ENCODE results near the gene DNTTIP2.
"Not testable (repeated sequence)": the region's sequence is repeated elsewhere in the genome, so short reads cannot be mapped to it uniquely, and the experiment has no call there.

Gene DNTTIP2

DNA sequence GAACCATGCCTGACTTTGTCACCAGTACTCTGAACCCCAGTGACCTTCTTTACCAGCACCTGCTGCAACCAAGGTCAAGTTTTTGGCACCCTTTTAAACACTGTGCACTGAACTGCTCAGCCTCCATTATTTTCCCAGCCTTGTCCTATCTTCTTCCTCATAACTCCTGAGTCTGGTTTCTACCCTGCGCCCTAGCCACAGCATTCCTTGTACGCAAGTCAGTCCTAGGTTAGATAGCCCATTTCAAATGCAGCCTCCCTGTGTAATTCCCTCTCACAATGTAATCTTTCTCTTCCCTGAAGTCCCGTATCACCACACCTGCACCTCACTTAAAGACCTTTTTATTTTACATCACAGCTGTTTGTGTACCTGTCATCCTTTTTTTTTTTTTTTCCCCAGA is 37.2 kb downstream of the DNTTIP2 start:
- CTCF ChIA-PET: interaction anchor here (5.4 kb wide), 1 partner anchor 212 kb away, joined by 61 read pairs; no protein-coding TSS in a partner anchor
- DNase-seq (ENCODE audit: extremely low spot score): no peak
- POLR2A ChIA-PET: no interaction called here
- no peak for TF ChIP-seq FOXM1 (IDR thresholded peaks at IDR 0.05; ENCODE audit: borderline replicate concordance)
- no peak for TF ChIP-seq FOXA1 (IDR thresholded peaks at IDR 0.05)
- TF ChIP-seq SUZ12 (IDR thresholded peaks at IDR 0.05): no peak
- TF ChIP-seq, protein P1, sequence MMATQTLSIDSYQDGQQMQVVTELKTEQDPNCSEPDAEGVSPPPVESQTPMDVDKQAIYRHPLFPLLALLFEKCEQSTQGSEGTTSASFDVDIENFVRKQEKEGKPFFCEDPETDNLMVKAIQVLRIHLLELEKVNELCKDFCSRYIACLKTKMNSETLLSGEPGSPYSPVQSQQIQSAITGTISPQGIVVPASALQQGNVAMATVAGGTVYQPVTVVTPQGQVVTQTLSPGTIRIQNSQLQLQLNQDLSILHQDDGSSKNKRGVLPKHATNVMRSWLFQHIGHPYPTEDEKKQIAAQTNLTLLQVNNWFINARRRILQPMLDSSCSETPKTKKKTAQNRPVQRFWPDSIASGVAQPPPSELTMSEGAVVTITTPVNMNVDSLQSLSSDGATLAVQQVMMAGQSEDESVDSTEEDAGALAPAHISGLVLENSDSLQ (IDR thresholded peaks at IDR 0.05): no peak
- no peak for TF ChIP-seq CTBP1 (IDR thresholded peaks at IDR 0.05; ENCODE audit: borderline replicate concordance)
- no peak for TF ChIP-seq L3MBTL2 (conservative IDR thresholded peaks at IDR 0.05)

DNA sequence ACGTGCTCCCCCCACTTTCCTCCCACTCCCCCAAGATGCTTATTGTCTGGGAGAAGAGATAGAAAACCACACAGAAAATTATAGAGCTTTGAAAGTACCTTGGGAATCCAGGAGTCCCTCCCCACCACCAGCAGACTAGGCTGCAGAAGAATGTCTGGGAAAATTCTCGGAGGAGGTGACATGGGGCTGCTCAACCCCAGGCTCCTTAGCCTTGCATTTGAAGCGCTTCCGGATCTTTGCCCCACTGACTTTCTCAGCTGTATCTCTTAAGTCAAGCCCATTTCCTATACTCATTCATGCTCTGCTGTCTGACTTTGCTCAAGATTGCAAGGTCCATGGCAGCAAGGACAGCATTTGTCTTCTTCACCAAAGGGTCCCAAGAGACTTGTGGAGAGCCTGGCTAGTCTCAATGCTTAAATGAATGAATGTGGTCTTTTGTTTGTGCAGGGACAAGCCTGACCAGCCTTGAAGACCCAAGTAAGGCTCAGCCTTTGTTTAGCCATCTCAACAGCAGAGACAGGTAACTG is 38.0 kb downstream of the DNTTIP2 start:
- no peak for DNase-seq (ENCODE audit: extremely low spot score)
- no peak for TF ChIP-seq LEF1 (IDR thresholded peaks at IDR 0.05; ENCODE audit: borderline replicate concordance)
- TF ChIP-seq HDGF (IDR thresholded peaks at IDR 0.05; ENCODE audit: borderline replicate concordance): no peak
- TF ChIP-seq BHLHE40 (IDR thresholded peaks at IDR 0.05; ENCODE audit: borderline replicate concordance): no peak
- no peak for TF ChIP-seq TARDBP (IDR thresholded peaks at IDR 0.05)
- TF ChIP-seq ZNF384 (IDR thresholded peaks at IDR 0.05): no peak
- no peak for TF ChIP-seq FOXA1 (IDR thresholded peaks at IDR 0.05)
- TF ChIP-seq ARNT (IDR thresholded peaks at IDR 0.05): no peak
- TF ChIP-seq ELF4 (IDR thresholded peaks at IDR 0.05): no peak
- no peak for TF ChIP-seq NFRKB (IDR thresholded peaks at IDR 0.05)
- ChIA-PET CTCF (no interaction called here), POLR2A (no interaction called here)

DNA sequence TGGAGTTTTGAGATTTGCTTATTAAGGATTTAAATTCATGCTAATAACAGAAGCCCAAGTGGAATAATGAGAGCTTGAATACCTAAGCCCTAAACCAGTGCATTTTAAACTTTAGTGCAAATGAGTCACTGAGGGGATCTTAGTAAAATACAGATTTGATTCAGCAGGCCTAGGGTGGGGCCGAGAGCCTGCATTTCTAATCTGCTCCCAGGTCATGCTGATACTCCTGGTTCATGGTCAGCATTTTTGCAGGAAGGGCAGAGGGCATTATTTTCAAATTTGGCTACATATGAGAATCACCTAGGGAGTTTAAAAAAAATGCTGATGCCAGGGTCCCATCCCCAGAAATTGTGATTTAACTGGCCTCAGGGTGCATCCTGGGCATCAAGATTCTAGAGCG is 39.3 kb downstream of the DNTTIP2 start:
- no peak for DNase-seq (ENCODE audit: extremely low spot score)
- POLR2A ChIA-PET: no interaction called here
- CTCF ChIA-PET: interaction anchor here (1.5 kb wide), 1 partner anchor 211 kb away, joined by 4 read pairs; no protein-coding TSS in a partner anchor
- TF ChIP-seq BHLHE40 (IDR thresholded peaks at IDR 0.05; ENCODE audit: borderline replicate concordance) (no peak), FOXA1 (IDR thresholded peaks at IDR 0.05) (no peak), L3MBTL2 (conservative IDR thresholded peaks at IDR 0.05) (no peak), FOXM1 (IDR thresholded peaks at IDR 0.05; ENCODE audit: borderline replicate concordance) (no peak), SP1 (IDR thresholded peaks at IDR 0.05) (no peak), ZNF384 (IDR thresholded peaks at IDR 0.05) (no peak), FOXK2 (IDR thresholded peaks at IDR 0.05) (no peak), ARNT (IDR thresholded peaks at IDR 0.05) (no peak)

DNA sequence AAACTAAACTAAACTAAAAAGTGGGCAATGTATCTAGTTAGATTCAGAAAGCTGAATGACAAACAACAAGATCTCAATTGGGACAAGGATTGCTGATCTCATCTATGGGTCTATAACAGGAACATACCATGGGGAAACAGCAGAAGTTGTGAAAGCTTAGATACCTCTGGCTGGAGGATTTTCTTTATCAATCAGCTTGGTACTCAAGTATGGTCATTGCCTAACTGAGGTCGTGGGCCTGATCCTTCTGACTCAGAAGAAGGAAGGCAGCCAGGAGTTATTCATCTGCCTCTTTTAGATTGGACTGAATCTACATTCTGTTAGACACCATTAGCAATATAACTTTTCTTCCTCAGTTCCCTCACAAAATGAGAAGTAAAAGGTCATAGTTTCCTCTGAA is 39.7 kb downstream of the DNTTIP2 start:
- TF ChIP-seq ELF4 (IDR thresholded peaks at IDR 0.05) (no peak), NFRKB (IDR thresholded peaks at IDR 0.05) (no peak)
- no peak for DNase-seq (ENCODE audit: extremely low spot score)
- POLR2A ChIA-PET: no interaction called here
- CTCF ChIA-PET: interaction anchor here (1.5 kb wide), 1 partner anchor 210 kb away, joined by 4 read pairs; no protein-coding TSS in a partner anchor

DNA sequence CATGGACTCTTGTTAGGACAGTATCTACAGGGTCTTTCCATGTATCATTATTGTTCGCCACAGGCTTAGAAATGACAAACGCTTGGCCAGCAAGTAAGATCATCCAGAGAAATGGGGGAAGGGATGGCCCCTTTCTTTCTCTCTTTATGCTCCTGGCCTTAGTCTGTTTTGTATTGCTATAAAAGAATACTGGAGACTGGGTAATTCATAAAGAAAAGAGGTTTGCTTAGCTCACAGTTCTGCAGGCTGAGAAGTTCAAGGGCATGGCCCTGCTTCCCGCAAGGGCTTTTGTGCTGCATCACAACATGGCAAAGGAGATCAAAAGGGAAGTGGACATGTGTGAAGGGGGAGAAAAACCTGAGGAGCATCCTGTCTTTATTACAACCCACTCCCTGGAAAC is 41.0 kb downstream of the DNTTIP2 start:
- DNase-seq (ENCODE audit: extremely low spot score): no peak
- ChIA-PET POLR2A (interaction anchor here (1.4 kb wide), 1 partner anchor 8 kb away, joined by 5 read pairs; no protein-coding TSS in a partner anchor), CTCF (interaction anchor here (1.3 to 1.6 kb wide), 2 partner anchors 8 to 209 kb away, joined by 3 read pairs; no protein-coding TSS in a partner anchor)
- TF ChIP-seq, protein P1 (IDR thresholded peaks at IDR 0.05): no peak
- TF ChIP-seq NFRKB (IDR thresholded peaks at IDR 0.05) (no peak), FOXA1 (IDR thresholded peaks at IDR 0.05) (no peak), HDGF (IDR thresholded peaks at IDR 0.05; ENCODE audit: borderline replicate concordance) (no peak), LEF1 (IDR thresholded peaks at IDR 0.05; ENCODE audit: borderline replicate concordance) (no peak), ARNT (IDR thresholded peaks at IDR 0.05) (no peak), ELF4 (IDR thresholded peaks at IDR 0.05) (no peak), L3MBTL2 (conservative IDR thresholded peaks at IDR 0.05) (no peak), FOXK2 (IDR thresholded peaks at IDR 0.05) (no peak), ZNF384 (IDR thresholded peaks at IDR 0.05) (no peak), CTBP1 (IDR thresholded peaks at IDR 0.05; ENCODE audit: borderline replicate concordance) (no peak)

DNA sequence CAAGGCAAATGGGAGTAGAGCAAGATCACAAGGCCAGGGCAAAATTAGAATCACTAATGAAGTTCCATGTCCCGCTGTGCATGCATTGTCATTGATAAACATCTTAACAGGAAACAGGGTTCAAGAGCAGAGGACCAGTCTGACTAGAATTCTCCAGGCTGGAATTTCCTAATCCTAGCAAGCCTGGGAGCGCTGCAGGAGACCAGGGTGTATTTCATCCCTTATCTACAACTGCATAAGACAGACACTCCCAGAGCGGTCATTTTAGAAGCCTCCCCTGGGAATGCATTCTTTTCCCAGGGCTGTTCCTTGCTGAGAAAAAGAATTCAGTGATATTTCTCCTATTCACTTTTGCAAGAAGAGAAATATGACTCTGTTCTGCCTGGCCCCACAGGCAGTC is 45.7 kb downstream of the DNTTIP2 start:
- DNase-seq (ENCODE audit: extremely low spot score); POLR2A ChIA-PET; CTCF ChIA-PET: not testable (repeated sequence)
- TF ChIP-seq, protein P1 (IDR thresholded peaks at IDR 0.05): peak; percentile 70

DNA sequence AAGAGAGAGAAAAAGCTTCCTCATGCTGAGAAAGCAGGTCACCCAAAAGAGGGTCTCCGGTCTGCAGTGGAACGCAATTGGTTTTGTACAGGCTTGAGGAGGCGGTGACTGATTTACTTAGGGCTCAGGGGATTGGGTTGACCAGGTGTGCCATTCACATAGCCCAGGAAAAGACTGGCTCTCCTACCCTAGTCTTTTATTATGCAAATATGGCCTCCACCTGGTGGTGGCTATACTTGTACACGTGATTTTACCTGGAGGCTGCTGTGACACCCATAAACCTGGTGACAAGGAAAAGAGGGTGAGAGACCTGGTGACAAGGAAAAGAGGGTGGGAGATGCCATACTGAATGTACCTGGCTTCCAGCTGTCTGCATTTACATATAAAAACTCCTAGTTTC is 49.9 kb downstream of the DNTTIP2 start:
- ChIA-PET CTCF (interaction anchor here (1.6 kb wide), 1 partner anchor 15 kb away, joined by 3 read pairs; no protein-coding TSS in a partner anchor), POLR2A (interaction anchor here (1.3 kb wide), 1 partner anchor 17 kb away, joined by 6 read pairs; no protein-coding TSS in a partner anchor)
- no peak for DNase-seq (ENCODE audit: extremely low spot score)
- TF ChIP-seq CTBP1 (IDR thresholded peaks at IDR 0.05; ENCODE audit: borderline replicate concordance) (no peak), HDGF (IDR thresholded peaks at IDR 0.05; ENCODE audit: borderline replicate concordance) (no peak)
